Loucy (cell line): Measurements from ENCODE around the gene CREB3L2.

Source experiments
- CTCF ChIP-seq: fragments of 200-600 bp; sonication (generic); conservative IDR thresholded peaks from 2 replicates; pipeline ENCODE4 v1.5.1; 2014; ENCODE audit warnings: mild to moderate bottlenecking, antibody characterized with exemption, low read length
- EZH2phosphoT487 ChIP-seq: fragments of 200-600 bp; IDR thresholded peaks from 2 replicates; pipeline ENCODE4 v1.6.1; 2018; ENCODE audit warnings: antibody characterized with exemption, mild to moderate bottlenecking, moderate library complexity, borderline replicate concordance

DNA sequence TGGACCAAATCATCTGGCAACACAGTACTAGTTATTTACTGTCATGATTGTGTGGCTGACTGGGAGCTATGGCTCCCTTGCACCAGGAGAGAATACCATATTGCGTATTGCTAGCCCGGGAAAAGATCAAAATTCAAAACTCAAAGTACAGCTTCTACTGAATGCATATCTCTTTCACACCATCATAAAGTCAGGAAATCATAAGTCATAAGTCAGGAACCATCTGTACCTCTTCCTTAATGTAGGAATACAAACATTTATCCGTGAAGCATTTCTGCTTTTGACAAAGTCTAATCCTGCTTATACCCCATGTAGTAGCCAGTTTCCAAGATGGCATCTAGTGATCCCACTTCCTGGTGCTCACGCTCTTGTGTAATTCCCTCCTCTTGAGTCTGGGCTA, 2.2 kb upstream of the CREB3L2 start:
- TF ChIP-seq CTCF (no peak), EZH2phosphoT487 (no peak)
